DOHH2 (cell line): ENCODE data around the gene RAB8B.

Experiments used
- EZH2phosphoT487 ChIP-seq: fragments of 200-600 bp; sonication (generic); IDR thresholded peaks from 2 replicates; pipeline ENCODE4 v1.6.1; 2017; ENCODE audit warnings: borderline replicate concordance, mild to moderate bottlenecking, antibody characterized with exemption, low read length, moderate library complexity, mixed read lengths
- TF ChIP-seq, protein P1 (sequence below): fragments of 200-600 bp; sonication (generic); IDR thresholded peaks from one replicate; pipeline ENCODE4 v1.5.1; 2014; ENCODE audit warnings: antibody characterized with exemption, mild to moderate bottlenecking, low read depth, low read length; ENCODE audit not compliant: poor library complexity, severe bottlenecking

DNA sequence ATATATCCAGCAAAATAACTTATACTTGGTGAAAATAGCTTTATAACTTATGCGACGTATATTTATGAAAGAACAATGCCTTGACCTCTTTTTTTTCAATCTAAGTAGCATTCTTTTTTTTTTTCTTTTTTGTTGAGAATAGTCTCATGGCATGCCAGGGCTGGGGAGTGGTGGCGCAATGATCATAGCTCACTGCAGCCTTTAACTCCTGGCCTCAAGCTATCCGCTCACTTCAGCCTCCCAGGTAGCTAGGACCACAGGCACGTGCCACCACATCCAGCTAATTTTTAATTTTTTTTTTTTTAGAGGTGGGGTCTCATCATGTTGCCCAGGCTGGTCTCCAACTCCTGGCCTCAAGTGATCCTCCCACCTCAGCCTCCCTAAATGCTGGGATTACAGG, 43.5 kb downstream of the RAB8B start:
- TF ChIP-seq, protein P1, sequence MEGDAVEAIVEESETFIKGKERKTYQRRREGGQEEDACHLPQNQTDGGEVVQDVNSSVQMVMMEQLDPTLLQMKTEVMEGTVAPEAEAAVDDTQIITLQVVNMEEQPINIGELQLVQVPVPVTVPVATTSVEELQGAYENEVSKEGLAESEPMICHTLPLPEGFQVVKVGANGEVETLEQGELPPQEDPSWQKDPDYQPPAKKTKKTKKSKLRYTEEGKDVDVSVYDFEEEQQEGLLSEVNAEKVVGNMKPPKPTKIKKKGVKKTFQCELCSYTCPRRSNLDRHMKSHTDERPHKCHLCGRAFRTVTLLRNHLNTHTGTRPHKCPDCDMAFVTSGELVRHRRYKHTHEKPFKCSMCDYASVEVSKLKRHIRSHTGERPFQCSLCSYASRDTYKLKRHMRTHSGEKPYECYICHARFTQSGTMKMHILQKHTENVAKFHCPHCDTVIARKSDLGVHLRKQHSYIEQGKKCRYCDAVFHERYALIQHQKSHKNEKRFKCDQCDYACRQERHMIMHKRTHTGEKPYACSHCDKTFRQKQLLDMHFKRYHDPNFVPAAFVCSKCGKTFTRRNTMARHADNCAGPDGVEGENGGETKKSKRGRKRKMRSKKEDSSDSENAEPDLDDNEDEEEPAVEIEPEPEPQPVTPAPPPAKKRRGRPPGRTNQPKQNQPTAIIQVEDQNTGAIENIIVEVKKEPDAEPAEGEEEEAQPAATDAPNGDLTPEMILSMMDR: no peak
- no peak for TF ChIP-seq EZH2phosphoT487
